Superior temporal gyrus (tissue), 1 donor: ENCODE data around the gene CHCHD10.

Experiments used
- DNase-seq: peaks from one replicate; pipeline ENCODE4 v3.0.0-alpha.2; 2016; ENCODE audit errors: extremely low spot score

Gene CHCHD10

DNA sequence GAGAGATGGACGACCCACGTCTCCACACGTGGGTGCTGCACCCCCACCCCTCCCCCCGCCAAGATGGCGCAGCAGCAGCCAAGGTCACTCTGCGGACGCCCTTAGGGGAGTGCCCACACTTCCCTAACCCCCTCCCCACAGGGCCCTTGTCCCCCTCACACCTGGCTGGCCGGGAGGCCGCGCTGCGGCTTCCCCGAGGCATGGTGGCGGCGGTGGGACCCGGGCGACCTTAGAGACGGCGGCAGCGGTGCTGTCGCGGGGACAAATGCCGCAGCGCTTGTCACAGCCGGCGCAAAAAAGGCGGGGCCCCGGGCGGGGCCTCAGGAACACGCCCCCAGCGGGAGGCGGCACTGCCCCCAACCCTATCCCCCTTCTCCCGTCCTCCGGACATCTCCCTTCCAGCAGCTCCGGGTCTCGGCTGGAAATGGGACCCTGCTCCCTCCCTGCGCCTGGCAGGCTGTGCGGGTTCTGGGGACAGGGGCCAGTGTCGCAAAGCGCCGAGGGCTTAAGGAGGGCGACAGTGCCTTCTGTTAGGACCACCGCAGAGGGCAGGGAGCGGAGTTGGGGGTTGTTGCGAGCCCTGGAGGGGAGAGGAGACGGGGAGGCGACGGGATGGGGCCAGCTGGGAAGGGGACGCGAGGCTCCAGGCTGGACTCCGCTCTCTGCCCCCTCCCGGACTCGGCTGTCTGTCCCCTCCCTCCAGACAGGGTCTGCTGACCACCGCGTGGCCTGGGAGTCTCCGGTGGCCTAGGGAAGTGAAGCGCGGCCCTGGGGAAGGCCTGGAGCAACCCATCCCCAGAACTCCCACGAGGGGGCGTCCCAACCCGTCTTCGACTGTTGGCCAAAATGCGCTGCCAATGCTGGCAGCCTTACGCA is at the start of gene CHCHD10:
TSS of gene CHCHD10 (minus strand) at position 300 of the 876 bp plus-strand sequence. CDS start at position 202, 98 bp downstream.
- peak; percentile 91 for DNase-seq

- DNase-seq, result no peak
Measured at GRCh38 chr22:23817146-23817545, 49.4 kb upstream of the CHCHD10 start.

GRCh38 chr22:23816156-23816976 is 48.6 kb upstream of the CHCHD10 start:
- no peak for DNase-seq

- DNase-seq, result no peak
Measured at GRCh38 chr22:23815541-23816155, 47.9 kb upstream of the CHCHD10 start.

- no peak for DNase-seq
Measured at GRCh38 chr22:23812378-23812777, 44.6 kb upstream of the CHCHD10 start.

DNA sequence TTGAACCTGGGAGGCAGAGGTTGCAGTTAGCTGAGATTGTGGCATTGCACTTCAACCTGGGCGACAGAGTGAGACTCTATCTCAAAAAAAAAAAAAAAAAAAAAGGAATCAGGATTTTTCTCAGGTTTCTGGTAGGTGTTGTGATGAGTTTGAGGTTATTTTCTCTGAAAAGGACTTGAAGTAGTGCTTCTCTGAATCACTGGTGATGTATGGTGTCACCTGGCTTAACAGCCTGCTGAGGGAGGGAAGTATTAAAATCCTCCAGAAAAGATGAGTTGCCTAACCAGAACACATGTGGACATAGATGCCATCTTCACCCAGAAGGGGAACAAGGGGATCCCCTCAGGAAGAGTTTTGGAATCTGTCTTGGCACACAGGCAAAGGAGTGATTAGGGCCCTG is 39.1 kb upstream of the CHCHD10 start:
- DNase-seq, result no peak

DNA sequence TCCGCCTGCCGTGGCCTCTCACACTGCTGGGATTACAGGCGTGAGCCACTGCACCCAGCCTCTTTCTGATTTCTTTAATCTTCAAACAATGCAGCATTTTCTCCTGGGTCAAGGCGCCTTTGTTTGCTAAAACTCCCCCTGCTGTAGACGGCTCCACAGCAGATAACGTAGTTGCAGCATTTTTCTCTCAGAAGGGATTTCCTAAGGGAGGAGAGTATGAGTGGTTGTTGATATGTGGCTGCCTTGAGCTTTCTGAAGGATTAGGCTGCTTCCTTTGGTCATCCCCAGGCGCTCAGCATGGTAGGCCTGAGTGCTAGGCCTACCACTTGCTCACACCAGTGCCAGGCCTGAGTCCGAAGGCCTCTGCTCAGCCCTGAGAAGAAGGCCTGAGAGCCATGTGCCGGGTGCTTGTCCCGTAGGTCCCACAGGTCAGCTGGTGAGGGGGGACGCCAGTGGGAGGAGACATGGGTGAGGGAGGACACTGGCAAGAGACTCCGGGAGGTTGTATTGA is 37.1 kb upstream of the CHCHD10 start:
- DNase-seq, result no peak

- DNase-seq, result no peak
Measured at GRCh38 chr22:23803001-23803819, 35.4 kb upstream of the CHCHD10 start.

GRCh38 chr22:23801886-23802377 is 34.2 kb upstream of the CHCHD10 start:
- DNase-seq, result no peak

- DNase-seq, result no peak
Measured at GRCh38 chr22:23801238-23801821, 33.6 kb upstream of the CHCHD10 start.

DNA sequence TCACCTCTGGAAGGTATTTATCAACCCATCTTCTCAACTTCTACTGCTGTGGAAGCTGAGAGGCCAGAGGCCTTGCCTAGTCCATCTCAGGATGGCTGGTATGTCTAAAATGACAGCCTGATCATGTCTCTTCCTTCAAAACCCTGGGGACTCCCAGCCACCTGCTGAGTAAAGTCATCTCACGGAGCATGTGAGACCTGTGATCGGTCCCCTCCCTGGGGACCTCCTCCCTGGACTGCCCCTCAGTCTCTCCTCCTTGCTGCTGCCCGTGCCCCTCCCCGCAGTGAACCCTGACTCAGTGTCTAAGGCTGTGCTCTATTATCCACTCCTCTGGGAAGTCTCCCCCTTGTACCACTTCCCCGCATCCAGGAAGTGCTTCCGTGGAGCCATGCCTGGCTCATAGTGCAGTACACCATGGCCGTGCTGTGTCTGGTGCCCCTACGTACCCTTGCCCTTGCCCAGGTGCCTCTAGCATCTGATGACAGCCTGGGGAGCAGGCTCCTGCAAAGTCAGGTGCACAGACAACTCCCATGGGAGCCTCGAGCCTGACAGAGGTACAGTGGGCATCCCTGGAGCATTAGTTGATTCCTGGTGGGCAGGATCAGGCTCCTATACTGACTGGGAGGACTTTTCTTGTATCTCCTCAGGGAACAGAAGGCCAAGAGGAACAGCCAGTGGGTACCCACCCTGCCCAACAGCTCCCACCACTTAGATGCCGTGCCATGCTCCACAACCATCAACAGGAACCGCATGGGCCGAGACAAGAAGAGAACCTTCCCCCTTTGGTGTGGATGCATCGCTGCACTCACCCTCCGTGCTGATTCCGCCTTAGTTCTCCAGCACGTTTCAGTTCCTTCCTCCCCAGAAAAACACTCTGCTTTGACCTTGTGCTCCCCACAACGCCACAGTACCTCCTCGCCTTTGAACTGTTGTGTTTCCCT is 32.8 kb upstream of the CHCHD10 start:
- no peak for DNase-seq

DNA sequence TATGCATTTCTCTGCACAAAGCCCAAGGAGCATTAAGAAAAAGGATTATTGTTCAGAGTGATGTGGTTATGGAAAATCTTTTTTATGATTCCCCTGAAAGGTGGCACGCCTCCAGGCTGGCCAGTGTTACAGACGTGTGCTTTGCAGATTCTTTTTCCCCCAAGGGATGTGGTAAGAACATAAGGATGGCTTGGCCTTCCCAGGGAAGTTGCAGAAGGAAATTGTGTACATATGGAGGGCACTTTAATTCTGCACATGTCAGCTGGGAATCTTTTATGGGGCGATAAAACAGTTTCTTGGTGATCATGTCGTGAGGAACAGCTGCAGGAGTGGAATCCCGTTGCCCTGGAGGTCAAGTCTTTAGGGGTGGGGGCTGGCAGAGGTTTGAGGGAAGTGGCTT is 28.7 kb upstream of the CHCHD10 start:
- DNase-seq, result no peak

- no peak for DNase-seq
Measured at GRCh38 chr22:23793326-23793725, 25.6 kb upstream of the CHCHD10 start.

- no peak for DNase-seq
Measured at GRCh38 chr22:23791738-23792645, 24.2 kb upstream of the CHCHD10 start.

- DNase-seq, result no peak
Measured at GRCh38 chr22:23790819-23791737, 23.3 kb upstream of the CHCHD10 start.

DNA sequence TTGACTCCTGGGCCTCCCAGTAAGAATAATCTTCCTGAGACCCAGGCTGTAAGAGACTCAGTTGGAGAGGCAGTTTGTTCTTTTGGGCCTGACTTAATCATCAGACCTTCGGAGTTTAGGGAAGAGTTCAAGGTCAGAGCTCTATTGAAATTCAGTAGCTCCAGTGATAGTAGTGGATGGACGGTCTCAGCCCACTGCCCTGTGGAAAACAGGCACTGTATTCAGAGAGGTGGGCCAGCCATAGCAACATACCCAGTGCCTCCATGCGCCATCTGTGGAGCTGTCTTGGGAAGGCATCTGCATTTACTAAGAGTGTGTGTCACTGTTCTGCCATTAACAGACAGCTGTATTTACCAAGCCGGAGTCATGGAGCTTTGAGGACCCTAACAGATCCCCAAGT is 21.9 kb upstream of the CHCHD10 start:
- peak; percentile 42 for DNase-seq

GRCh38 chr22:23789121-23789520 is 21.3 kb upstream of the CHCHD10 start:
- no peak for DNase-seq
